ENCODE measurements around the gene KRTAP1-5.

GRCh38 chr17:41020336-41020735 lies 6.7 kb downstream of the KRTAP1-5 start:
- TF ChIP-seq CTCF (IDR thresholded peaks at IDR 0.05) (no peak), POLR2A (IDR thresholded peaks at IDR 0.05) (no peak)

Data from heart left ventricle (tissue), 13 donors.